Measurements from ENCODE around the gene ONECUT3.

ONECUT3 gene

DNA sequence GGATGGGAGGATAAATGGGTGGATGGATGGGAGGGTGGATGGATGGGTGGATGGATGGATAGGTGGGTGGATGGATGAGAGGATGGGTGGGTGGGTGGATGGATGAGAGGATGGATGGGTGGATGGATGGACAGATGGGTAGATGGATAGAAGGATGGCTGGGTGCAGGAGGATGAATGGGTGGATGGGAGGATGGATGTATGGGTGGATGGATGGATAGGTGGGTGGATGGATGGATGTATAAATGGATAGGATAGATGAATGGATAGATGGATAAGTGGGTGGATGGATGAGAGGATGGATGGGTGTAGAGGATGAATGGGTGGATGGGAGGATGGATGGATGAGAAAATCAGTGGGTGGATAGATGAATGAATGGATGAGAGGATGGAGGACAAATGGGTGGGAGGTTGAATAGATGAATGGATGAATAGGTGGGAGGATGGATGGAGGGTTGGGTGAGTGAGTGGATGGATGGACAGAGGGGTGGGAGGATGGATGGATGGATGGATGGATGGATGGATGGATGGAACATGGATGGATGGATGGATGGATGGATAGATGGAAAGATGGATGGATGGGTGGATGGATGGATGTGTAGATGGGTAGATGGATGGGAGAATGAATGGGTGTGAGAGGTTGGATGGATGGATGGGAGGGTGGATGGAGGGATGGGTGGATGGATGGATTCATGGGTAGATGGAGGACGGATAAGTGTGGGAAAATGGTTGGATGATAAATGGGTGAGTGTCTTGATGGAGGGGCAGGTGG lies 35.9 kb upstream of the ONECUT3 start:
- TF ChIP-seq, protein P1, sequence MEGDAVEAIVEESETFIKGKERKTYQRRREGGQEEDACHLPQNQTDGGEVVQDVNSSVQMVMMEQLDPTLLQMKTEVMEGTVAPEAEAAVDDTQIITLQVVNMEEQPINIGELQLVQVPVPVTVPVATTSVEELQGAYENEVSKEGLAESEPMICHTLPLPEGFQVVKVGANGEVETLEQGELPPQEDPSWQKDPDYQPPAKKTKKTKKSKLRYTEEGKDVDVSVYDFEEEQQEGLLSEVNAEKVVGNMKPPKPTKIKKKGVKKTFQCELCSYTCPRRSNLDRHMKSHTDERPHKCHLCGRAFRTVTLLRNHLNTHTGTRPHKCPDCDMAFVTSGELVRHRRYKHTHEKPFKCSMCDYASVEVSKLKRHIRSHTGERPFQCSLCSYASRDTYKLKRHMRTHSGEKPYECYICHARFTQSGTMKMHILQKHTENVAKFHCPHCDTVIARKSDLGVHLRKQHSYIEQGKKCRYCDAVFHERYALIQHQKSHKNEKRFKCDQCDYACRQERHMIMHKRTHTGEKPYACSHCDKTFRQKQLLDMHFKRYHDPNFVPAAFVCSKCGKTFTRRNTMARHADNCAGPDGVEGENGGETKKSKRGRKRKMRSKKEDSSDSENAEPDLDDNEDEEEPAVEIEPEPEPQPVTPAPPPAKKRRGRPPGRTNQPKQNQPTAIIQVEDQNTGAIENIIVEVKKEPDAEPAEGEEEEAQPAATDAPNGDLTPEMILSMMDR (IDR thresholded peaks at IDR 0.05; ENCODE audit: control insufficient read depth, insufficient read depth, low read depth, low read length, missing control alignments): no peak
- no peak overlapping the region for H3K4me3 ChIP-seq (ENCODE audit: control insufficient read depth, low read depth, low read length)
- no peak for DNase-seq (ENCODE audit: low read depth)

DNA sequence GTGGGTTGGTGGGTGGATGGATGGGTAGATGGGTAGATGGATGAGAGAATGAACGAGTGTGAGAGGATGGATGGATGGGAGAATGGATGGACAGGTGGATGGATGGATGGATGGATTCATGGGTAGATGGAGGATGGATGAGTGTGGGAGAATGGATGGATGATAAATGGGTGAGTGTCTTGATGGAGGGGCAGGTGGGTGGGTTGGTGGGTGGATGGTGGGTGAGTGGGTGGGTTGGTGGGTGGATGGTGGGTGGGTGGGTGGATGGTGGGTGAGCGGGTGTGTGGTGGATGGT lies 35.4 kb upstream of the ONECUT3 start:
- H3K4me3 ChIP-seq (ENCODE audit: control insufficient read depth, low read depth, low read length): no peak overlapping the region
- no peak for DNase-seq (ENCODE audit: low read depth)
- TF ChIP-seq, protein P1 (IDR thresholded peaks at IDR 0.05; ENCODE audit: control insufficient read depth, insufficient read depth, low read depth, low read length, missing control alignments): no peak

DNA sequence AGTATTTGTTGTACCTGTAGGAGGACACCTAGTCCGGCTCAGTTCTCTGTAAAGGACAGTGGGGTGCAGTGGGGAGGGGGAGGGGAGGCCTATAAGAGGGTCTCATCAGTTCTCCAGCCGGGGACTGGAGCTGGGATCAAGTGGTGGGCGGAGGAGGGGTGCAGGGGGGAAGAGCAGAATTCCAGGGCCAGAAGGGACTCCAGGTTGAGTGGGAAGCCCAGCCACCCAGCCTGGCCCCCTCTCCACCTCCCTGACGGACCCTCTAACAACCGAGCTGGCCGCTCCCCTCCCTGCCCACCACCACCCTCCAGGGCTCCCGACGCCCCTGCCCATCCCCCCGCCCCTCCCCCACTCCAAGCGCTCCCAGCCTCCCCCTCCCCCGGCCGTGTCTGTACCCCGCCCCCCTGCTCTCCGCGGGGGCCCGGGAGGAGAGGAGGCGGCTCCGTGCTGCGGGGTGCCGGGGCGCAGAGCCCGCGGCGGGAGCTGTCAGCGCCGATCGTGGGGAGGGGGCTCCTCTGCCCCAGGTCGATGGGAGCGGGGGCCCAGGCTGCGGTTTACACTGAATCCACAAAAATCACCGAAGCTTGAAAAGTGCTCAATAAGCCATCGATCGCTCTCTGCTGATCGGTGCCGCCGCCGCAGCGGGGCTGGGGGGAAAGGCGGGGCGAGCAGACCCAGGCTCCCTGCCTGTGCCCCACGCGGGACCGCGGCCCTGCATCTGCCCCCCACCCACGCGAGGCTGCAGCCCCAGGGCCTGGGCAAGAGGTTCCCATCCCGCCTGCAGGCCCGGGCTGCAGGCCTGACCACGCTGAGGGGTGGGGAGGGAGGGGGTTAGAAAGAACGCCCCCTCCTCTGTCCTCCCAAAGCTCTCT lies 34.6 kb upstream of the ONECUT3 start:
- no peak for DNase-seq (ENCODE audit: low read depth)
- TF ChIP-seq, protein P1 (IDR thresholded peaks at IDR 0.05; ENCODE audit: control insufficient read depth, insufficient read depth, low read depth, low read length, missing control alignments): no peak
- H3K4me3 ChIP-seq (ENCODE audit: control insufficient read depth, low read depth, low read length): no peak overlapping the region

DNA sequence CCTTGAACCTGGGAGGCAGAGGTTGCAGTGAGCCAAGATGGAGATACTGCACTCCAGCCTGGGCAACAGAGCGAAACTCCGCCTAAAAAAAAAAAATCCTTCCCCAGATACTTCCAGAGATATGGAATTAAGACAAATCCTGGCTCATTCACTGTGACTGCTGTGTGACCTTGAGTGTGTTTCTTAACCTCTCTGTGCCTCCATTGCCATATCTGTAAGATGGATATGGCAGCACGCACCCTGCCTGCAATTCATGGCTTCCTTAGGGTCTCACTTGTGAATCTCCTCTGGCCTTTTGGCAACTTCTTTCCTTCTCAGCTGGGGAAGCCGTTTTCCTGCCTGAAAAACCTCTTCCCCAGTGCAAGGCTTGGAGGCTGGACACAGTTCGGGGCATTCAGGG lies 33.8 kb upstream of the ONECUT3 start:
- H3K4me3 ChIP-seq (ENCODE audit: control insufficient read depth, low read depth, low read length): no peak overlapping the region
- TF ChIP-seq, protein P1 (IDR thresholded peaks at IDR 0.05; ENCODE audit: control insufficient read depth, insufficient read depth, low read depth, low read length, missing control alignments): no peak
- DNase-seq (ENCODE audit: low read depth): no peak

DNA sequence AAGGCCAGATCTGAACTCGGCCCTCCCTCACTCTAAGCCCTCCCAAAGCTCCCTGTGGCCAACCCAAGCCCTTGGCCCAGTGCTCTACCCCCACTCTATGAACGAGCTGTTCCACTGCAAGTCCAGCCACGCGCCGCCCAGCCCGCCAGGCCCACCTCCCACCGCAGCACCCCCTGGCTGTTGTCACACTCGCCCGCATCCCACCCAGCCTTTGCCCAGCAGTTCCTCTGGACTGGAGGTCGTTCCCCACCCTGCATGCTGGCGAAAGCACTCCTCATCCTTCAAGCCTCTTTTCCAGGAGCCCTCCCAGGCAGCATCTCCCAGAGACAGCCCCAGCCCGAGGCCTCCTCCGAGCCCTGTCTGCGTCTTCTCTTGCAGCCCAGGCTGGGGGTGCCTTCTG lies 33.1 kb upstream of the ONECUT3 start:
- no peak for DNase-seq (ENCODE audit: low read depth)
- no peak overlapping the region for H3K4me3 ChIP-seq (ENCODE audit: control insufficient read depth, low read depth, low read length)
- TF ChIP-seq, protein P1 (IDR thresholded peaks at IDR 0.05; ENCODE audit: control insufficient read depth, insufficient read depth, low read depth, low read length, missing control alignments): no peak

DNA sequence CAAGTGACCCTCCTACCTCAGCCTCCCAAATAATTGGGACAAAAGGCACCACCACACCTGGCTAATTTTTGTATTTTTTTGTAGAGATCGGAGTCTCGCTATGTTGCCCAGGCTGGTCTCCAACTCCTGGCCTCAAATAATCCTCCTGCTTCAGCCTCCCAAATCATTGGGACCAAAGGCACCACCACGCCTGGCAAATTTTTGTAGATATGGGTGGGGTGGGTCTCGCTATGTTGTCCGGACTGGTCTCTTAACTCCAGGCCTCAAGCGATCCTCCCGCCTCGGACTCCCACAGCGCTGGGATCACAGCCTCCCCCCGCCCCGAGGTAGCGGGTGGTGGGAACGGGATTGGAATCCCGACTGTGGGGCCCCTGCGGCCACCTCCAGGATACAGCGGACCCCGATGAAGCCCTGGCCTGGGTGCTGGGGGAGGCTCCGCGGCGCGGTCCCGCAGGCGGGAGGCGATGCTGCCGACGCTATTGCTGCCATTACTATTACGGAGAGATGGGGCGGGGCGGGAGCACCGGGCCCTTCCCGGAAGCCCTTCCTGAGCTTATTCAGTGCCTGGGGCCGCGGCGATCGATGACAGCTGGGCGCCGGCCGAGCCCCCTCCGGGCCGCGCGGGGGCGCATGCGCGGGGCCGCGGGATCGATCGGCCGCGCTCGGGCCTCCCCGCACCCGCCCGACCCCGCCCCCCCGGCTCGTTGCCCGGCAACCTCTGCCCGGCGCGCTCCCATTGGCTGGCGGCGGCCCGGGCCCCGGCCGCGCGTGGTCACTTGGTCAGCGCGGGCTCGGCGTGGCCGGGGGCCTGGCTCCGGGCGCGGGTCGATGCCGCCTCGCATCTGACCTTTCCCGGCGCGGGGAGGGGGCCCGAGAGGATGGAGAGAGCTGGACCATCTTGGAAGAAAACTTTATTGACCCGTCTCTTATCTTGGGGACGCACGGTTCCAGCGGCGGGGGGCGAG lies 27.9 kb upstream of the ONECUT3 start:
- H3K4me3 ChIP-seq (ENCODE audit: control insufficient read depth, low read depth, low read length): peak overlapping the region; percentile 52
- DNase-seq (ENCODE audit: low read depth): no peak
- TF ChIP-seq, protein P1 (IDR thresholded peaks at IDR 0.05; ENCODE audit: control insufficient read depth, insufficient read depth, low read depth, low read length, missing control alignments): no peak
